Loucy (cell line): ENCODE data around the gene SGO2.
"Not testable (repeated sequence)": the region's sequence is repeated elsewhere in the genome, so short reads cannot be mapped to it uniquely, and the experiment has no call there.

ENCODE experiments used
- H2AFZ ChIP-seq: fragments of 200-600 bp; sonication (generic); 2 replicates; pipeline ENCODE4 v1.6.0; 2016; ENCODE audit warnings: antibody characterized with exemption, mild to moderate bottlenecking, low read length, moderate library complexity
- H3F3A ChIP-seq: fragments of 200-600 bp; 2 replicates; pipeline ENCODE4 v1.6.0; 2016; ENCODE audit warnings: antibody characterized with exemption, low read depth, mild to moderate bottlenecking
- H3K27me3 ChIP-seq: fragments of 200-600 bp; sonication (generic); 2 replicates; pipeline ENCODE4 v1.6.1; 2014; ENCODE audit warnings: low read length, mild to moderate bottlenecking; ENCODE audit not compliant: insufficient read depth, poor library complexity, severe bottlenecking
- H3K36me3 ChIP-seq: fragments of 200-600 bp; sonication (generic); 2 replicates; pipeline ENCODE4 v1.6.1; 2016; ENCODE audit warnings: low read length; ENCODE audit not compliant: insufficient read depth
- H3K4me1 ChIP-seq: fragments of 200-600 bp; sonication (generic); 2 replicates; pipeline ENCODE4 v1.5.1; 2014; ENCODE audit warnings: low read length, mild to moderate bottlenecking; ENCODE audit not compliant: insufficient read depth, poor library complexity, severe bottlenecking
- H3K4me2 ChIP-seq: fragments of 200-600 bp; sonication (generic); 2 replicates; pipeline ENCODE4 v1.6.0; 2014; ENCODE audit warnings: antibody characterized with exemption, low read length, low read depth, mild to moderate bottlenecking; ENCODE audit not compliant: poor library complexity, severe bottlenecking
- H3K4me3 ChIP-seq: fragments of 200-600 bp; sonication (generic); 2 replicates; pipeline ENCODE4 v1.5.1; 2014; ENCODE audit warnings: low read length, mild to moderate bottlenecking, mixed read lengths; ENCODE audit not compliant: poor library complexity, severe bottlenecking
- H3K79me2 ChIP-seq: fragments of 200-600 bp; sonication (generic); 2 replicates; pipeline ENCODE4 v1.6.1; 2014; ENCODE audit warnings: low read length; ENCODE audit not compliant: insufficient read depth
- H3K9ac ChIP-seq: fragments of 200-600 bp; sonication (generic); 2 replicates; pipeline ENCODE4 v1.6.0; 2014; ENCODE audit warnings: mild to moderate bottlenecking, low read depth, low read length, moderate library complexity; ENCODE audit not compliant: poor library complexity, severe bottlenecking
- H3K9me2 ChIP-seq: fragments of 200-600 bp; sonication (generic); replicated peaks from 2 replicates; pipeline ENCODE4 v1.6.1; 2016; ENCODE audit warnings: low read depth, low read length, mixed read lengths
- H3K9me3 ChIP-seq: fragments of 200-600 bp; sonication (generic); 2 replicates; pipeline ENCODE4 v1.6.1; 2014; ENCODE audit warnings: mild to moderate bottlenecking, antibody characterized with exemption, low read length, low read depth; ENCODE audit not compliant: insufficient read depth
- H4K20me1 ChIP-seq: fragments of 200-600 bp; sonication (generic); 2 replicates; pipeline ENCODE4 v1.6.0; 2014; ENCODE audit warnings: antibody characterized with exemption, low read length, mild to moderate bottlenecking; ENCODE audit not compliant: insufficient read depth, poor library complexity, severe bottlenecking
- CTCF ChIP-seq: fragments of 200-600 bp; sonication (generic); conservative IDR thresholded peaks from 2 replicates; pipeline ENCODE4 v1.5.1; 2014; ENCODE audit warnings: mild to moderate bottlenecking, antibody characterized with exemption, low read length
- EZH2phosphoT487 ChIP-seq: fragments of 200-600 bp; IDR thresholded peaks from 2 replicates; pipeline ENCODE4 v1.6.1; 2018; ENCODE audit warnings: antibody characterized with exemption, mild to moderate bottlenecking, moderate library complexity, borderline replicate concordance

The SGO2 gene

GRCh38 chr2:200540793-200541192, 14.8 kb downstream of the SGO2 start:
- H3K4me1 ChIP-seq = peaks cover 5% of the 10 kb centered on the region
- no peak overlapping the region for H3K9ac ChIP-seq
- H3K9me2 ChIP-seq = no peaks in the 10 kb centered on the region
- H3K79me2 ChIP-seq = peaks cover 18% of the 10 kb centered on the region; the same call in 1 of the 2 replicates
- no peak overlapping the region for H2AFZ ChIP-seq
- H3K36me3 ChIP-seq = peaks cover 93% of the 10 kb centered on the region
- H3K4me2 ChIP-seq = no peak overlapping the region
- TF ChIP-seq CTCF (no peak), EZH2phosphoT487 (no peak)
- H4K20me1 ChIP-seq = peaks cover 4% of the 10 kb centered on the region
- H3K4me3 ChIP-seq = no peak overlapping the region
- H3K9me3 ChIP-seq = peaks cover 14% of the 10 kb centered on the region; the same call in 1 of the 2 replicates
- no peaks in the 10 kb centered on the region for H3F3A ChIP-seq
- H3K27me3 ChIP-seq = no peaks in the 10 kb centered on the region

- H3K4me1 ChIP-seq, H3F3A ChIP-seq, H3K27me3 ChIP-seq, H3K9me2 ChIP-seq, H4K20me1 ChIP-seq, H3K4me3 ChIP-seq, H3K4me2 ChIP-seq, H3K9me3 ChIP-seq, H3K9ac ChIP-seq, H2AFZ ChIP-seq: not testable (repeated sequence)
- peaks cover 37% of the 10 kb centered on the region; the same call in 1 of the 2 replicates for H3K36me3 ChIP-seq
- H3K79me2 ChIP-seq = peaks cover 22% of the 10 kb centered on the region; the same call in 1 of the 2 replicates
Observed at GRCh38 chr2:200566596-200566995, 40.6 kb downstream of the SGO2 start.

GRCh38 chr2:200567932-200568331, 41.9 kb downstream of the SGO2 start:
- Histone ChIP-seq H3K9me3 (no peaks in the 10 kb centered on the region), H3K27me3 (no peaks in the 10 kb centered on the region), H3K9ac (no peak overlapping the region), H3K4me2 (no peak overlapping the region), H2AFZ (no peak overlapping the region), H3K36me3 (peaks cover 51% of the 10 kb centered on the region; the same call in 1 of the 2 replicates), H3K4me1 (no peaks in the 10 kb centered on the region), H3K9me2 (no peaks in the 10 kb centered on the region), H3K4me3 (no peak overlapping the region), H4K20me1 (no peaks in the 10 kb centered on the region), H3F3A (no peaks in the 10 kb centered on the region), H3K79me2 (peaks cover 22% of the 10 kb centered on the region; the same call in 1 of the 2 replicates)
- TF ChIP-seq CTCF (no peak), EZH2phosphoT487 (no peak)

GRCh38 chr2:200575957-200576356, 50.0 kb downstream of the SGO2 start:
- Histone ChIP-seq H3K4me2 (no peak overlapping the region), H2AFZ (no peak overlapping the region), H3K4me3 (no peak overlapping the region), H3K9ac (no peak overlapping the region), H3K27me3 (no peaks in the 10 kb centered on the region), H4K20me1 (no peaks in the 10 kb centered on the region), H3K9me3 (no peaks in the 10 kb centered on the region), H3F3A (no peaks in the 10 kb centered on the region), H3K9me2 (no peaks in the 10 kb centered on the region), H3K36me3 (peaks cover 66% of the 10 kb centered on the region; the same call in 1 of the 2 replicates), H3K4me1 (no peaks in the 10 kb centered on the region), H3K79me2 (no peaks in the 10 kb centered on the region)
- TF ChIP-seq CTCF = peak; percentile 53
- no peak for TF ChIP-seq EZH2phosphoT487
